DMS 273 (cell line): Measurements from ENCODE around the gene MEF2C.
"Not testable (repeated sequence)": the region's sequence is repeated elsewhere in the genome, so short reads cannot be mapped to it uniquely, and the experiment has no call there.

Experiments used
- DNase-seq: peaks from one replicate; lab custom pipeline; 2025; ENCODE audit not compliant: unreplicated experiment; lab: John Stamatoyannopoulos, UW

MEF2C gene

GRCh38 chr5:88805151-88805784 is 77.7 kb downstream of the MEF2C start:
- no peak for DNase-seq

- no peak for DNase-seq
Measured at GRCh38 chr5:88804444-88804843, 78.5 kb downstream of the MEF2C start.

GRCh38 chr5:88803309-88803708 is 79.7 kb downstream of the MEF2C start:
- DNase-seq, result no peak

- DNase-seq, result no peak
Measured at GRCh38 chr5:88799938-88800535, 82.9 kb downstream of the MEF2C start.

GRCh38 chr5:88798933-88799332 is 84.1 kb downstream of the MEF2C start:
- DNase-seq, result not testable (repeated sequence)

GRCh38 chr5:88793797-88794196 is 89.2 kb downstream of the MEF2C start:
- DNase-seq, result not testable (repeated sequence)

GRCh38 chr5:88792144-88792840 is 90.7 kb downstream of the MEF2C start:
- DNase-seq, result no peak

- no peak for DNase-seq
Measured at GRCh38 chr5:88787856-88788255, 95.1 kb downstream of the MEF2C start.

GRCh38 chr5:88786789-88787188 is 96.2 kb downstream of the MEF2C start:
- peak; percentile 21 for DNase-seq

- DNase-seq, result peak; percentile 74
Measured at GRCh38 chr5:88785746-88786565, 97.0 kb downstream of the MEF2C start.

GRCh38 chr5:88782571-88782970 is 100.4 kb downstream of the MEF2C start:
- no peak for DNase-seq

- no peak for DNase-seq
Measured at GRCh38 chr5:88780736-88781135, 102.2 kb downstream of the MEF2C start.

- no peak for DNase-seq
Measured at GRCh38 chr5:88778736-88779135, 104.2 kb downstream of the MEF2C start.

- no peak for DNase-seq
Measured at GRCh38 chr5:88776692-88777091, 106.3 kb downstream of the MEF2C start.

GRCh38 chr5:88772831-88773230 is 110.2 kb downstream of the MEF2C start:
- DNase-seq, result no peak

- DNase-seq, result no peak
Measured at GRCh38 chr5:88772047-88772446, 110.9 kb downstream of the MEF2C start.

GRCh38 chr5:88770276-88771257 is 112.4 kb downstream of the MEF2C start:
- DNase-seq, result no peak

- DNase-seq, result no peak
Measured at GRCh38 chr5:88769165-88769564, 113.8 kb downstream of the MEF2C start.

GRCh38 chr5:88768411-88768810 is 114.6 kb downstream of the MEF2C start:
- DNase-seq, result no peak

- DNase-seq, result no peak
Measured at GRCh38 chr5:88765798-88766197, 117.2 kb downstream of the MEF2C start.
